Endothelial cell of umbilical vein (primary cell): ENCODE measurements around the gene SPATA6L. TPM values are rescaled to one million over a fixed set of nuclear protein-coding genes. Genes with fewer than 3 reads are reported as not detected.

Experiments
- BruUV-seq: library from RNA; stranded (reverse); fragments of 400-500 nt; replicated peaks from 2 replicates; lab custom pipeline; 2021; lab: Mats Ljungman, UMichigan
- CTCF ChIA-PET: fragments of 300-600, 350-600 bp; sonication (Branson Sonifier 250); formaldehyde crosslinking; loops from one replicate; lab custom pipeline; 2021; ENCODE audit warnings: antibody characterized with exemption, inconsistent platforms; lab: Charles Lee
- POLR2A ChIA-PET: fragments of 300-600, 350-600 bp; sonication (Branson Sonifier 250); formaldehyde crosslinking; loops from one replicate; lab custom pipeline; 2021; ENCODE audit warnings: antibody characterized with exemption, inconsistent platforms; lab: Charles Lee
- DNase-seq: peaks from one replicate; pipeline ENCODE4 v3.0.0-alpha.2; 2011; ENCODE audit warnings: low read depth, low spot score
- FAIRE-seq: peaks from 2 replicates; lab custom pipeline; 2011; peaks lifted over from hg19 to GRCh38; lab: Jason Lieb, UNC
- H2AFZ ChIP-seq: 2 replicates; pipeline ENCODE4 v1.6.0; 2012; ENCODE audit warnings: low read depth, low read length, control low read depth, inconsistent platforms
- H3K27ac ChIP-seq: 2 replicates; pipeline ENCODE4 v1.5.1; 2011; ENCODE audit warnings: low read depth, mild to moderate bottlenecking, control low read depth, low read length, moderate library complexity; ENCODE audit not compliant: insufficient read depth
- H3K27me3 ChIP-seq, 2 experiments: 2 replicates each; pipeline versions ENCODE4 v1.6.0 to v1.6.1; 2011; ENCODE audit warnings: low read length in 2 of 2, mixed read lengths in 1 of 2; ENCODE audit not compliant: control insufficient read depth in 2 of 2, insufficient read depth in 2 of 2
- H3K36me3 ChIP-seq, 2 experiments: 2 replicates in 1 of 2; 3 replicates in 1 of 2; pipeline ENCODE4 v1.5.1; 2011; ENCODE audit warnings: low read length in 2 of 2, mild to moderate bottlenecking in 1 of 2, moderate library complexity in 1 of 2; ENCODE audit not compliant: control insufficient read depth in 2 of 2, insufficient read depth in 2 of 2; ENCODE audit errors: extremely low read depth in 1 of 2
- H3K4me1 ChIP-seq: 3 replicates; pipeline ENCODE4 v1.5.1; 2011; ENCODE audit warnings: mild to moderate bottlenecking, low read length; ENCODE audit not compliant: control insufficient read depth, insufficient read depth; ENCODE audit errors: extremely low read depth
- H3K4me2 ChIP-seq: 2 replicates; pipeline ENCODE4 v1.6.1; 2011; ENCODE audit warnings: low read length, control low read depth, mixed read lengths; ENCODE audit not compliant: insufficient read depth
- H3K4me3 ChIP-seq, 3 experiments: fragments of 200-600 bp in 1 of 3; sonication (generic), shearing (Covaris generic) in 1 of 3; replicated peaks in 1 of 3; 2 replicates each; pipeline ENCODE4 v1.5.1; 2011 to 2016; ENCODE audit warnings: control low read depth in 3 of 3, low read length in 3 of 3, mild to moderate bottlenecking in 2 of 3, inconsistent platforms in 1 of 3, low read depth in 1 of 3, moderate library complexity in 1 of 3; ENCODE audit not compliant: insufficient read depth in 1 of 3
- H3K79me2 ChIP-seq: 2 replicates; pipeline ENCODE4 v1.6.0; 2012; ENCODE audit warnings: low read length, inconsistent platforms; ENCODE audit not compliant: control insufficient read depth, insufficient read depth
- H3K9ac ChIP-seq: replicated peaks from 2 replicates; pipeline ENCODE3; 2011; ENCODE audit warnings: low read length, control low read depth; ENCODE audit not compliant: insufficient read depth; ENCODE audit errors: extremely low read depth
- H3K9me1 ChIP-seq: replicated peaks from 3 replicates; pipeline ENCODE4 v1.6.0; 2011; ENCODE audit warnings: mild to moderate bottlenecking, low read length; ENCODE audit not compliant: control insufficient read depth, insufficient read depth; ENCODE audit errors: extremely low read depth
- H3K9me3 ChIP-seq: replicated peaks from 2 replicates; pipeline ENCODE4 v1.5.1; 2012; ENCODE audit warnings: low read length, inconsistent platforms; ENCODE audit not compliant: control insufficient read depth, insufficient read depth
- H4K20me1 ChIP-seq: replicated peaks from 2 replicates; pipeline ENCODE3; 2011; ENCODE audit warnings: mild to moderate bottlenecking, low read length; ENCODE audit not compliant: control insufficient read depth, insufficient read depth; ENCODE audit errors: extremely low read depth
- EZH2 ChIP-seq: IDR thresholded peaks from 2 replicates; pipeline ENCODE4 v1.6.1; 2012; ENCODE audit warnings: borderline replicate concordance, low read depth, mild to moderate bottlenecking, moderate library complexity, low read length, inconsistent platforms; ENCODE audit not compliant: severe bottlenecking
- FOS ChIP-seq: IDR thresholded peaks from 2 replicates; pipeline ENCODE4 v1.6.1; 2011; ENCODE audit warnings: mild to moderate bottlenecking, low read length, moderate library complexity, borderline replicate concordance; ENCODE audit not compliant: insufficient read depth
- GATA2 ChIP-seq: IDR thresholded peaks from 2 replicates; pipeline ENCODE4 v1.7.0; 2011; ENCODE audit warnings: low read depth, mild to moderate bottlenecking, moderate library complexity, mixed read lengths, low read length; ENCODE audit not compliant: insufficient read length, insufficient read depth
- JUN ChIP-seq: IDR thresholded peaks from 2 replicates; pipeline ENCODE4 v1.6.1; 2011; ENCODE audit warnings: borderline replicate concordance, low read depth; ENCODE audit not compliant: insufficient read length, insufficient read depth
- MYC ChIP-seq: IDR thresholded peaks from one replicate; pipeline ENCODE4 v1.6.1; 2011; ENCODE audit warnings: mild to moderate bottlenecking, low read depth, low read length
- POLR2A ChIP-seq: IDR thresholded peaks from 2 replicates; pipeline ENCODE4 v1.6.1; 2012; ENCODE audit warnings: low read depth, mild to moderate bottlenecking, control low read depth, low read length
- POLR2AphosphoS5 ChIP-seq: IDR thresholded peaks from 2 replicates; pipeline ENCODE4 v1.6.1; 2012; ENCODE audit warnings: low read depth, mild to moderate bottlenecking, control low read depth, low read length, moderate library complexity; ENCODE audit not compliant: insufficient read depth
- dilution Hi-C: fragments of 300-500 bp; cut with MboI; formaldehyde crosslinking; loops from one replicate; pipeline ENCODE4 v1.15.0; 2019; ENCODE audit warnings: low sequenced_read_pairs; ENCODE audit not compliant: extremely low pct_ligation_motif_present
- intact Hi-C: fragments of 100-400 bp; cut with micrococcal nuclease; formaldehyde crosslinking; loops from one replicate; pipeline ENCODE4 v1.10.0; 2022
- polyA plus RNA-seq, 4 experiments: library from polyadenylated mRNA; depleted of rRNA in 3 of 4; stranded (reverse) in 3 of 4; unstranded in 1 of 4; fragments of >200 nt; gene quantifications; 2 replicates each; pipeline versions ENCODE4 v1.2.1 to v1.2.3, GENCODE V29; 2011 to 2012; ENCODE audit warnings: missing spikeins in 1 of 4
- total RNA-seq: library from RNA; stranded (reverse); gene quantifications from 2 replicates; pipeline ENCODE4 v1.2.3, GENCODE V29; 2021
- TF ChIP-seq, protein P1 (sequence below), 2 donors: IDR thresholded peaks; 1 replicate in 1 of 2; 2 replicates in 1 of 2; pipeline ENCODE4 v1.5.1; 2011; ENCODE audit warnings: low read length in 2 of 2, mild to moderate bottlenecking in 2 of 2, moderate library complexity in 2 of 2, control low read depth in 1 of 2, inconsistent platforms in 1 of 2, low read depth in 1 of 2; ENCODE audit not compliant: insufficient read depth in 1 of 2; ENCODE audit errors: extremely low read depth in 1 of 2
- TF ChIP-seq, protein P2 (sequence below): IDR thresholded peaks from 2 replicates; pipeline ENCODE4 v1.6.1; 2011; ENCODE audit not compliant: insufficient read depth, insufficient read length

The SPATA6L gene
- total and polyA plus RNA-seq, 2 donors (not counting 3 experiments of a cell fraction or from before 2014, with no cell fraction given): 0.40 to 1.5 TPM

DNA sequence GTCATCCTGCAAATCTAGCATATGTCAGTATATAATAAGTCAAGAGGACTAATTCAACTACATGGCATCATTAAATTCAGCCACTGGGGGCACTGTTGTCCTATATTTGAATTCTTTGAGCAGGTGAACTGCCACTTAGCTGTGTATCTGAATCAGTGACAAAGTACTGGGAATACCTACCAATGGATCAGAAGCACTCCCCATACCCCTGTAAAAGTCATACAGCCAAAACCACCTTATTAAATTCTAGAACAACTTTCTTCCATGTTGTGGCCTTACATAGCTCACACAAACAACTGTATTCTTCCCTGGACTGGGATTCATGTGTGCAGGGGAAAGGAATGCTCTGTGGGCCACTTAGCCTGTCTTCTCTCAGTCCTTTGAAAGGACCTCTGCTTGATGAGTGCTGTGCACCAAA lies 61.6 kb downstream of the SPATA6L start:
- no peaks in the 10 kb centered on the region for H3K9me1 ChIP-seq
- H3K4me2 ChIP-seq: no peak overlapping the region
- no peak overlapping the region for H3K9ac ChIP-seq
- no TSS peak for BruUV-seq
- H3K27me3 ChIP-seq: no peaks in the 10 kb centered on the region
- no peaks in the 10 kb centered on the region for H4K20me1 ChIP-seq
- dilution Hi-C loops: no loop called here
- H3K9me3 ChIP-seq: no peaks in the 10 kb centered on the region
- ChIA-PET CTCF (interaction anchor here (0.6 to 2.6 kb wide), 39 partner anchors 8 to 582 kb away, joined by 3 to 26 read pairs (median 4); no protein-coding TSS in a partner anchor), POLR2A (no interaction called here)
- no peaks in the 10 kb centered on the region for H3K79me2 ChIP-seq
- H2AFZ ChIP-seq: no peak overlapping the region
- no peak overlapping the region for H3K27ac ChIP-seq
- H3K36me3 ChIP-seq: no peaks in the 10 kb centered on the region
- intact Hi-C loops: loop anchor here (1.0 kb wide), 1 partner anchor 36 kb away; no protein-coding TSS in a partner anchor
- no peak overlapping the region for H3K4me3 ChIP-seq
- DNase-seq (peak; percentile 83), FAIRE-seq (peak; percentile 82)
- TF ChIP-seq, protein P1, sequence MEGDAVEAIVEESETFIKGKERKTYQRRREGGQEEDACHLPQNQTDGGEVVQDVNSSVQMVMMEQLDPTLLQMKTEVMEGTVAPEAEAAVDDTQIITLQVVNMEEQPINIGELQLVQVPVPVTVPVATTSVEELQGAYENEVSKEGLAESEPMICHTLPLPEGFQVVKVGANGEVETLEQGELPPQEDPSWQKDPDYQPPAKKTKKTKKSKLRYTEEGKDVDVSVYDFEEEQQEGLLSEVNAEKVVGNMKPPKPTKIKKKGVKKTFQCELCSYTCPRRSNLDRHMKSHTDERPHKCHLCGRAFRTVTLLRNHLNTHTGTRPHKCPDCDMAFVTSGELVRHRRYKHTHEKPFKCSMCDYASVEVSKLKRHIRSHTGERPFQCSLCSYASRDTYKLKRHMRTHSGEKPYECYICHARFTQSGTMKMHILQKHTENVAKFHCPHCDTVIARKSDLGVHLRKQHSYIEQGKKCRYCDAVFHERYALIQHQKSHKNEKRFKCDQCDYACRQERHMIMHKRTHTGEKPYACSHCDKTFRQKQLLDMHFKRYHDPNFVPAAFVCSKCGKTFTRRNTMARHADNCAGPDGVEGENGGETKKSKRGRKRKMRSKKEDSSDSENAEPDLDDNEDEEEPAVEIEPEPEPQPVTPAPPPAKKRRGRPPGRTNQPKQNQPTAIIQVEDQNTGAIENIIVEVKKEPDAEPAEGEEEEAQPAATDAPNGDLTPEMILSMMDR (IDR thresholded peaks at IDR 0.05; ENCODE audit: extremely low read depth in 1 of 2, insufficient read depth in 1 of 2, low read depth in 1 of 2, low read length in 2 of 2): peak; percentile 57 to 61
- no peak for TF ChIP-seq GATA2
- H3K4me1 ChIP-seq: no peaks in the 10 kb centered on the region

DNA sequence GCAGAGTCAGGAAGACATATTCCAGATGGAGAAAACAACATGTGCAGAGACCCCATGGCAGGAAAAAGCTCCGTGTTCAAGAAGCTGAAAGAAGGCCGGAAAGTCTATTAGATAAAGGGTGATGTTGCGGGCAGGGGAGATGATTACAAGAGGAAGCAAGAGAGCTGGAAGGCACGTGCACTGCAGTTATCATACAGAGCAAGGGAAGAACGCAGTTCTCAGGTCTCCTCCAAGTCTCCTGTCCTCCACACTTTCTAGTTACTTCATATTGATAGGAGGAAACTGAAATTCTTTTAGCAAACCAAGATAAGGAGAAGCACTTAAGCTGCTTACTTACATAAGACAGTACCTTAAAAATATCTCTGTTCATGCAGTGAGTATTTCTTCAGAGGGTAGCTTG lies 62.5 kb downstream of the SPATA6L start:
- no peaks in the 10 kb centered on the region for H3K27me3 ChIP-seq
- no peak overlapping the region for H2AFZ ChIP-seq
- H3K9me1 ChIP-seq: no peaks in the 10 kb centered on the region
- no peaks in the 10 kb centered on the region for H3K4me1 ChIP-seq
- no peak overlapping the region for H3K27ac ChIP-seq
- H3K36me3 ChIP-seq: no peaks in the 10 kb centered on the region
- no TSS peak for BruUV-seq
- POLR2A ChIA-PET: no interaction called here
- FAIRE-seq (no peak), DNase-seq (no peak)
- dilution Hi-C loops: no loop called here
- no peak overlapping the region for H3K4me3 ChIP-seq
- no peaks in the 10 kb centered on the region for H4K20me1 ChIP-seq
- no peaks in the 10 kb centered on the region for H3K79me2 ChIP-seq
- H3K9ac ChIP-seq: no peak overlapping the region
- intact Hi-C loops: loop anchor here (1.0 kb wide), 1 partner anchor 36 kb away; no protein-coding TSS in a partner anchor
- H3K9me3 ChIP-seq: no peaks in the 10 kb centered on the region
- CTCF ChIA-PET: interaction anchor here (1.1 to 2.6 kb wide), 11 partner anchors 9 to 221 kb away, joined by 3 to 16 read pairs (median 9); no protein-coding TSS in a partner anchor
- H3K4me2 ChIP-seq: no peak overlapping the region
- TF ChIP-seq JUN (no peak), EZH2 (no peak), POLR2A (no peak), MYC (no peak), FOS (no peak), POLR2AphosphoS5 (no peak), GATA2 (no peak)
- TF ChIP-seq, protein P2, sequence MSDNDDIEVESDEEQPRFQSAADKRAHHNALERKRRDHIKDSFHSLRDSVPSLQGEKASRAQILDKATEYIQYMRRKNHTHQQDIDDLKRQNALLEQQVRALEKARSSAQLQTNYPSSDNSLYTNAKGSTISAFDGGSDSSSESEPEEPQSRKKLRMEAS: no peak
- TF ChIP-seq, protein P1 (IDR thresholded peaks at IDR 0.05; ENCODE audit: extremely low read depth in 1 of 2, insufficient read depth in 1 of 2, low read depth in 1 of 2, low read length in 2 of 2): no peak
